ENCODE results near the gene DCDC2C. TPM values are rescaled to one million over a fixed set of nuclear protein-coding genes. Genes with fewer than 3 reads are reported as not detected.

The DCDC2C gene
- total RNA-seq, 1 donor from 2014 or later = not detected

GRCh38 chr2:3670941-3671340 is 32.4 kb upstream of the DCDC2C start:
- no peaks in the 10 kb centered on the region for H3K27me3 ChIP-seq

GRCh38 chr2:3672861-3673678 is 30.3 kb upstream of the DCDC2C start:
- no peaks in the 10 kb centered on the region for H3K9me3 ChIP-seq (ENCODE audit: low read depth)
- no peaks in the 10 kb centered on the region for H3K36me3 Mint-ChIP-seq
- H3K36me3 ChIP-seq = no peaks in the 10 kb centered on the region
- no peak overlapping the region for H2AFZ ChIP-seq (replicated peaks)
- peaks cover 19% of the 10 kb centered on the region for H3K27me3 Mint-ChIP-seq (ENCODE audit: insufficient read depth, low read depth)
- H3K27ac Mint-ChIP-seq = no peak overlapping the region
- DNase-seq (ENCODE audit: low spot score) = no peak
- no peaks in the 10 kb centered on the region for H3F3A ChIP-seq (ENCODE audit: low read depth)
- TF ChIP-seq EZH2phosphoT487 (IDR thresholded peaks at IDR 0.05) = no peak
- no peak for TF ChIP-seq CTCF (IDR thresholded peaks at IDR 0.05)
- TF ChIP-seq EZH2 (IDR thresholded peaks at IDR 0.05) = no peak
- H3K9me3 Mint-ChIP-seq = peaks cover 8% of the 10 kb centered on the region
- no peak overlapping the region for H3K9ac ChIP-seq
- no peaks in the 10 kb centered on the region for H3K27me3 ChIP-seq
- H3K79me2 ChIP-seq (ENCODE audit: low read depth) = no peaks in the 10 kb centered on the region
- H4K20me1 ChIP-seq (ENCODE audit: low read depth) = no peaks in the 10 kb centered on the region
- peaks cover 3% of the 10 kb centered on the region for H3K4me1 Mint-ChIP-seq
- H3K4me1 ChIP-seq = no peaks in the 10 kb centered on the region
- no peak overlapping the region for H3K4me3 Mint-ChIP-seq
- H3K4me2 ChIP-seq = no peak overlapping the region
- no peak overlapping the region for H3K27ac ChIP-seq
- no peak overlapping the region for H3K4me3 ChIP-seq

More at GRCh38 chr2:3670941-3671340, 32.4 kb upstream of the DCDC2C start:
- H3K36me3 Mint-ChIP-seq = no peaks in the 10 kb centered on the region
- H3K27ac Mint-ChIP-seq = no peak overlapping the region
- no peaks in the 10 kb centered on the region for H3K79me2 ChIP-seq (ENCODE audit: low read depth)
- no peaks in the 10 kb centered on the region for H3F3A ChIP-seq (ENCODE audit: low read depth)
- DNase-seq (ENCODE audit: low spot score) = no peak
- no peaks in the 10 kb centered on the region for H3K4me1 ChIP-seq
- peaks cover 8% of the 10 kb centered on the region for H3K9me3 Mint-ChIP-seq
- peaks cover 11% of the 10 kb centered on the region for H3K4me1 Mint-ChIP-seq
- H4K20me1 ChIP-seq (ENCODE audit: low read depth) = no peaks in the 10 kb centered on the region
- TF ChIP-seq CTCF (IDR thresholded peaks at IDR 0.05) (no peak), EZH2 (IDR thresholded peaks at IDR 0.05) (no peak), EZH2phosphoT487 (IDR thresholded peaks at IDR 0.05) (no peak)
- H2AFZ ChIP-seq (replicated peaks) = no peak overlapping the region
- no peak overlapping the region for H3K4me3 ChIP-seq
- H3K9me3 ChIP-seq (ENCODE audit: low read depth) = no peaks in the 10 kb centered on the region
- H3K9ac ChIP-seq = no peak overlapping the region
- no peak overlapping the region for H3K4me3 Mint-ChIP-seq
- H3K27ac ChIP-seq = no peak overlapping the region
- H3K27me3 Mint-ChIP-seq (ENCODE audit: insufficient read depth, low read depth) = peaks cover 12% of the 10 kb centered on the region
- H3K4me2 ChIP-seq = no peak overlapping the region
- no peaks in the 10 kb centered on the region for H3K36me3 ChIP-seq

GRCh38 chr2:3674066-3674845 is 29.1 kb upstream of the DCDC2C start:
- no peaks in the 10 kb centered on the region for H3K4me1 ChIP-seq
- peaks cover 17% of the 10 kb centered on the region for H3K27me3 Mint-ChIP-seq (ENCODE audit: insufficient read depth, low read depth)
- peaks cover 6% of the 10 kb centered on the region for H3K9me3 Mint-ChIP-seq
- no peak for TF ChIP-seq EZH2 (IDR thresholded peaks at IDR 0.05)
- TF ChIP-seq EZH2phosphoT487 (IDR thresholded peaks at IDR 0.05) = no peak
- TF ChIP-seq CTCF (IDR thresholded peaks at IDR 0.05) = no peak
- H3K27me3 ChIP-seq = no peaks in the 10 kb centered on the region
- no peaks in the 10 kb centered on the region for H3K36me3 Mint-ChIP-seq
- H3K4me2 ChIP-seq = no peak overlapping the region
- H3K36me3 ChIP-seq = no peaks in the 10 kb centered on the region
- H3K4me3 Mint-ChIP-seq = no peak overlapping the region
- no peaks in the 10 kb centered on the region for H3K9me3 ChIP-seq (ENCODE audit: low read depth)
- H3F3A ChIP-seq (ENCODE audit: low read depth) = no peaks in the 10 kb centered on the region
- no peak overlapping the region for H3K4me3 ChIP-seq
- no peaks in the 10 kb centered on the region for H3K79me2 ChIP-seq (ENCODE audit: low read depth)
- H2AFZ ChIP-seq (replicated peaks) = no peak overlapping the region
- DNase-seq (ENCODE audit: low spot score) = no peak
- no peak overlapping the region for H3K27ac Mint-ChIP-seq
- no peaks in the 10 kb centered on the region for H4K20me1 ChIP-seq (ENCODE audit: low read depth)
- H3K27ac ChIP-seq = no peak overlapping the region
- H3K9ac ChIP-seq = no peak overlapping the region
- H3K4me1 Mint-ChIP-seq = peaks cover 3% of the 10 kb centered on the region

All from neural progenitor cell (in vitro differentiated cells).